Brain pericyte (primary cell): ENCODE measurements around the gene FRAS1.

Source experiments
- DNase-seq: peaks from one replicate; pipeline ENCODE4 v3.0.0-alpha.2; 2012; ENCODE audit warnings: low read depth, low spot score

Gene FRAS1

DNA sequence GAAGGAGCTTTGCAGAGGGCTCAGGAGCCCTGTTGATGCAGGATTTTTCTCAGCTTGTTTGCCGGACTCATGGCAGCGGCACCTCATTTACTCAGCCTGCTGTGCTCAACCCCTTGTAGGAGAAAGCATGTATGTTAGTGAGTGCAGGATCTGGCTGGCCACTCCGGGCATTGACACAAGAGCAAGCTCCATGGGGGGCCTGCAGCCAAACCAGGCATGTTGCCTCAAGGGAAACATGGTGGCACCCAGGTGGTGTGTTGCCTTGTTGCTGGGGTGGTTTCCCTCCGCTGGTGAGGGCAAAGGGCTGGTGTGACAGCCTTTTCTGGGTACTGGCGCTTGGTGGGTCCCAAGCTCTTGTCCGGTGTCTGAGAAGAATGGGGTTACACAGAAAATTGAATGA lies 305.2 kb downstream of the FRAS1 start:
- DNase-seq: no peak

DNA sequence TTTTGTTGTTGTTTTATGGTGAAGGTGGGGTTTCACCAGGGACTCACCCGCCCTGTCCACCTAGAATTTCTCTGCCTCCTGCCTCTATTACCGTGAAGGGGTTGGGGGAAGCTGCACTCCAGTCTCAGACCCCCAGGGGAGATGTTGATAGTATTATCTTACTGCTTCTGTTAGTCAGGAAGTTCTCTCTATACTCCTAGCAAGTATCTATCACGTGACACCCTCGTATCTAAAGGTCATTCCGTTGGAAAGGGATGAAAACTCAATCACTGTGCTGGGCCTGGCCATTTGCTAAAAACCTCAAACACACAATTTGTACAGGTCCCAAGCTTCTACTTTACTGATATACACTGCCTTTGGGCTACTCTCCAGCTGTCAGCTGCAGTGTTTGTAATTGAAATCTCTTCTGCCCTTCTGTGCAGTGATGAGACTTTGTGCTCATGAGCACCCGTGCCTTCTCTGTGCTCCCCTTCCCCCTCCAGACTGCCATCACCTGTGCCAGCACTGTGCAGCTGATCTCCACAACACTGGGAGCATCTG lies 306.0 kb downstream of the FRAS1 start:
- no peak for DNase-seq

DNA sequence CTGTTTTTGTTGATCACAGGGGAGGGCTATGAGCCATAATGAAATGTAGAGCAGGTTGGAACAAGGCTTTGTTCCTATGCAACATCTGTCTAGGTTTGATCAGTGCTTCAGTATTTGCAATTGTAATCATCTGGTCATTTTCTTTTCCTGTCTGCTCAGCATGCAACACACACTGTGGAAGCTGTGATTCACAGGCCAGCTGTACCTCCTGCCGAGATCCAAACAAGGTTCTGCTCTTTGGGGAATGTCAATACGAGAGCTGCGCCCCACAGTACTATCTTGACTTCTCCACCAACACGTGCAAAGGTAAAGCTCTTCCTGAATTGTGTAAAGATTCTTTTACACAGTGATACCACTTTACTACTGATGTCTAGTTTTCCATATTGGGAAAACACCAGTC lies 312.6 kb downstream of the FRAS1 start:
- DNase-seq: peak; percentile 51

DNA sequence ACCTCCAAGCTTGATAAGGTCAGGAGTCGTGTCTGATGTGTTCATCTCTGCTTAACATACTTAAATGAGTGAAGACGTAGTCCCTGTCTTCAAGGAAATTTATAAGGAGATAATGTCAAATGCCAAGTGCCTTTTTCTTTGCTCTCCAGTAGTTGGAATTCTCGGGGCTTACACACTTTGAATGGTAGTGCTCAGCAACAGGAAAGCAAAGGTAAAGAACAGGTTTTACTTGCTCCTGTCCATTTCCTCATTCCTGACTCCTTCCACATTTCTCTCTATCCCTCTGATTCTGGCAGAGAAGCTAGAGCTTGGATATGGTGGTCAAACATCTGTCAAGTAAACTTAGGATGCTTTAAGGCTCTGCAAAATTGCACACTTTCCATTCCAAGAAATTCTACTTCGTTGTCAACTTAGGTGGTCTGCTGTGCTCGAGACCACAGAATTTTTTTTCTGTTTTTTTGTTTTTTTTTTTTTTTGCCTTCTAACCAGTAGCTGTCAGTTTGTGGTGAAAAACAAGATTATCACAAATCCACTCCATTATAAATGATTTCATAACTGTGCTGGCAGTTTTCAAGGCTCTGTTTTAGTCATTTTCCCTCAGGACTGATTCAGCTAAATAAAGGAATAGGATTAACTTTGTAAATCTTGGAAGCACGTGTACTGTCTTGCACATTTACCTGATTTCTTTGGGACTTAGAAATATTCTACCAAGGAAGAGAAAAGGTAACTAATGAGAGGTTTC lies 313.7 kb downstream of the FRAS1 start:
- DNase-seq: no peak

DNA sequence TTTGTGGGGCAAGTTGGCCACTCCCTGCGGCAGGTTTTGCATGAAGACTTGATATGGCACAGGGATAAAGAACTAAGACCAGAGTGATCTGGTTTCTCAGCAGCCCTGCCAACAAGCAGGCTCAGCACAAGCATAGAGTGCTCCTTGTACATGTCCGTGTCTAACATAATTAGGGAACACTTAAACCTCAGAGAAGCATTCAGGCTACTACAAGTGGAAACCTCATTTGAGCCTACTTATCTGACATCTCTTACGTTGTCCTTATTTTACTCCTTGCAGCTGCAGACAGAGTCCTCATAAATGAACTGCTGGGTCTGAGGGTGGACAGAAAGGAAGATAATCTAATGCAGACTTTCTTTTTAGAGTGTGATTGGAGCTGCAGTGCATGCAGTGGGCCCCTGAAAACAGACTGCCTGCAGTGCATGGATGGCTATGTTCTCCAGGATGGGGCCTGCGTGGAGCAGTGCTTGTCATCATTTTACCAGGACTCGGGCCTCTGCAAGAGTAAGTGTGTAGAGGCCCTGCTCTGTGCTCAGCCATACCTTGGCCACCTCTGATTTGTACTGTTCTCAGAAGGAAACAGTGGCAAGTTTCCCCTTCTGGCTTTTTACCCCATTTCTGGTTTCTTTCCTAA lies 315.3 kb downstream of the FRAS1 start:
- DNase-seq: no peak

DNA sequence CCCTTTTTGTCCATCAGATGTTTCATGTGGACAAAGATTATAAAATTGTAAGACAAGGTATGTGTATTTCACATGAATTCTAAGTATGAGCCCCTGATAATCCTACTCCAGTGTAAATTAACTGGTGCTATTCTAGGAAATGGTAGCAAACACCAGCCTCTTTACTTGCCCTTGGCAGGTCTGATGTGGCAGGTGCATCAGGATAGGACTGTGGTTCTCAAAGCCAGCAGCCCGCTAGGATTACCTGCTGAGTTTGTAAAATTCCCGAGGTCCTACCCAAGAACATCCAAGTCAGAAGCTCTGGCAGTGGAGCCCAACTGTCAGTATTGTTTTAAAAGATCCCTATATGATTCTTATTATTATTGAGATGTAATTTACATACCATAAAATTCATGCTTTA lies 320.4 kb downstream of the FRAS1 start:
- DNase-seq: no peak

DNA sequence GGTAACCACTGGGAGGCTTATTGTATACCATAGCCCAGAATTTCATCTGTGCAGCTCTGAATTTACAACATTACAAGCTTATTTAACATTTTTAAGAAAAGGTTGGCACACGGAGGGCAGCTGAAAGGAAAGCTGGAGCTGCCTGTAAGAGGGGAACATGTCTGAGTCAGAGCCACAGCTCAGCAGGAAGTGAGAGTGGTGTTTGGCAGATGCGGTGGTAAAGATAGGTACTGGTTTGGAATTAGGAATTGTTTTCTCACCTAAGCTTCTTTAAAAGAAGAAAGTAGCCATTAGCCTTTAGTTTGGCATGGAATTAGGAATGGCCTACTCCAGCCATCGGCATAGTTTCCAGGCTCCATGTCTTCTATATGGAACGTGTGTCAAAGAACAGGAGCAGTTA lies 321.9 kb downstream of the FRAS1 start:
- no peak for DNase-seq

DNA sequence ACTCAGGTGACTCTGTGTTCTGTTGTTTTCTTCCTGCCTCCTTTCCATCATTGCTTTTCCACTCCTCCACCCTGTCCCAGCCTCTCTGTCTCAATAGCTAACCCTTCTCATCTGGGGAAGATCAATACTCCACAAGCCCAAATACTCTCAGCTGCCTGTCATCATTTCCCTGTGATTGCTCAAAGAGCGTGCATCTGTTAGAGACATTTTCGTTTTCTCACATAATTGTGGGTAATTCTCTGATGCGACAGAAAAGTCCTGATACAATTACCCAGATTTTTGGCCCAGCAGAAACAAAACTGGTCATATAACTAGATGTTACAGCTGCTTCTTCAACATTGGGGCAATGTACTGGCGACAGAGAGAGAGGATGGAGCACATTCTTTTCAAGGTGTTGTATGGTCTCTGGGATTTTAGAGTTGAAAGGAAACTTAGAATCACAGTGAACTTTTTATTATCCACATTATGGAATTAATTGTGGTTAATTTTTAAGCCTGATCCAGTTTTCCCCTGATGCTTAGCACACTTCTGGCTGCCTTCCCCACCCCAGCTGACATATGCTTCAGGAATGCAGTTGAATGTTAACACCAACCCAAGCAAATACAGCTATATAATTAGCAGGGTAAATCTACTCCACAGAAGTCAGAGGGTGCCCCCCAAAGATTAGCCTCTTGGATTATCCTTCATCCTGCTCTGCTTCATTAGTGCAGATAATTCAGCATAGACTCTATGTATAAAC lies 323.0 kb downstream of the FRAS1 start:
- no peak for DNase-seq

DNA sequence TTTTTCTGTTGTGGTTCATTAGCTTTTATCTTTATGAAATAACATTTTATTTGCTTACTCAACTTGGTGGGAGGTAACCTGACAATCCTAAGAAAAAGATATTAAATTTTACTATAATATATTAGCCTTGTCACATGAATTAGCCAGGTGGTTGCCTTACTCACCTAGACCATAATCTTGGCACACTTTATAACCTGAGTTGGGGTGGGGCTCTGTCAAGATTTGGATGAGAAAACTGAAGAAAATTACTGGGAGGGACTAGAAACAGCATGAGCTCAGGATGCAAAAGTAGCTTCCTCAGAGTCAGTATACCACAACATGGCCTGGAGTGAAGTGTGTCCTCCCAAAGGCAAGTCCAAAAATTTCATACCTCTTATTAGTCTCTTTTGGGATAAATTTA lies 329.6 kb downstream of the FRAS1 start:
- DNase-seq: no peak

DNA sequence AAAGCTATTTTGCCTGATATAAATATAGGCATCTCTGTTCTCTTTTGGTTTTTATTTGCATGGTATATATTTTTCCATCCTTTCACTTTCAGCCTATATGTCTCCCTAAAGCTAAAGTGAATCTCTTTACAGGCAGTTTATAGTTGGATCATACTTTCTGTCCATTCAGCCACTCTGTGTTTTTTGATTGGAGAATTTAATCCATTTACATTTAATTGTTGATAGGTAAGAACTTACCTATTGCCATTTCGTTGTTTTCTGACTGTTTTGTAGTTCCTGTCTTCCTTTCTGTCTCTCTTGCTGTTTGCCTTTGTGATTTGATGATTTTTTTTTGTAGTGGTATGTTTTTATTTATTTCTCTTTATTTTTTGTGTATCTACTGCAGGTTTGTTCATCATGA lies 338.5 kb downstream of the FRAS1 start:
- DNase-seq: no peak

DNA sequence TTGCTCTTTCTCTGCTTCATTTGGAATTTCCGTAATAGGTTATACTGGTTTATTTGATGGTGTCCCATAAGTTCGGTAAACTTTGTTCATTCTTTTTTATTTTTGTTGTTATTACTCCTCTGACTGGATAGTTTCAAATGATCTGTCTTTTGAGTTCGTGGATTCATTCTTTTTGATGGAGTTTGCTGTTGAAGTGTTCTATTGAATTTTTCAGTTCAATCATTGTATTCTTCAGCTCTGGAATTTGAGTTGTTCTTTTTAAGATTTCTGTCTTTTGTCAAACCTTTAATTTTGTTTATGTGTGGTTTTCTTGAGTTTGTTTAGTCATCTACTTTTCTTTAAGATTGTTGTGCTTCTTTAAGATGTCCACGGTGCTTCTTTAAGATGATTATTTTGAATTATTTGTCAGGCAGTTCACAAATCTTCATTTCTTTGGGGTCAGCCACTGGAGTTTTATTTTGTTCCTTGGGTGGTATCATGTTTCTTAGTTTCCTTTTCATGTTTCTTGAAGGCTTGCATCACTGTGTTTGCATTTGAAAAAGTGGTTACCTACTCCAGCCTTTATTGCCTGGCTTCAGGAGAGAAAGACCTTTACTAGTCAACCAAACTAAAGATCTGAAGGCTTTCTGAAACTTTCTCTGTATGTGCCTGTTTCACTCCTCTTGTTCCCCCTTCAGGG lies 339.6 kb downstream of the FRAS1 start:
- DNase-seq: no peak

DNA sequence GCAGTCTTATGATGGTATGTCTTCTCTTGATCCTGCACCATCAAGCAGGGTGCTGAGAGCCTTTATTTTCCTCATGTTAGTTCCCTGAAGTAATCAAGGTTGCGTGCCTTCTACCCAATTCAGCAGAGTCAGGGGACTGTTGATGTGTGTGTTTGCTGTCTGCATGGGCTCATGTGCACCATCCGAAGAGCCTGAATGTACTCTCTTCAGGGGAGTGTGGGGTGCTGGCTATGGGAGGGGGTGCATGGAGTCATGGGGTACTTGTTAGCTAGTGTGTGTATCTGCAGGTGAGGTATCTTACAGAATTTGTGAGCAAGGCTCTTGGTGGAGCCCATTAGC lies 340.1 kb downstream of the FRAS1 start:
- no peak for DNase-seq

DNA sequence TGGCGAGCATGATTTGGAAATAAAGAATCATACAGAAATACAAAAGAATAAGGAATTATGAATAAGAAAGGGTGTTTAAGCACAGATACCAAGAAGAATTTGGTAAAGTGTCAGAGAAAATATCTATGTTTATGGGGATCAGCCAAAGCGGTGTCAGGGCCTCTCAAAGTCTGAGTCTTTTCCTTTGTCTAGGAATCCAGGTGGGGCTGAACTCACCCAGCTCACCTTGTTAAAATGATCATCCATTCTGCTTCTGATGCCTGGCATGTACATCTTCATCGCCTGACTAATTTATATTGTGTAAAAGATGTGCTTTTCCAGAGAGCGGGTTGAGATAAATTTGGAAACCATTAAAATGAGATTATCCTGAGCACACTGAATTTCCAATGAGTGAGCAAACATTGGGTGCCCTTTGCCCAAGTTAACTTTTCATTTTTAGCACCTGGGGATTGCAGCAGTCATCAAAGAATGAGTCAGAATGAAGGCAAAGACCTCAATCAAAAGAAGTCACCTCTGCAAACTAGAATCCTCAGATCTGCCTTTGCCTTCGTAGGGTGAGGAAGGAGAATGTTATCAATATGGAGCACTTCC lies 352.6 kb downstream of the FRAS1 start:
- DNase-seq: no peak

DNA sequence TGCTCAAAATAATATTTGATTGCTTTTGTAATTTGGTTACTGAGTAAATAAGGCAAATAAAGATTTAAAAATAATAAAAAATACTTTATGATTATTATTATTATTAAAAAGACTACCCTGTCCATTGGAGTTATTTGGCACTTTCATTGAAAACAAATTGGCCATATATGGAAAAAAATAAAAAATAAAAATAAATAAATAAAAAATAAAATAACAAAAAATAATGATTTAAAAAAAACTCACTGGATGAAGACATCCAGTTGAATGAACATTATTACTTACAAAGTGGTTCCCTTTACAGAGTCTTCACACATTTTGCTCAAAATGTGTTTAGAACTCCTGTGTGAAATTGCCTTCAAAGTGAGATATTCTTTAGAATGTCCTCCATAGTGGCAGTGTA lies 353.1 kb downstream of the FRAS1 start:
- no peak for DNase-seq

DNA sequence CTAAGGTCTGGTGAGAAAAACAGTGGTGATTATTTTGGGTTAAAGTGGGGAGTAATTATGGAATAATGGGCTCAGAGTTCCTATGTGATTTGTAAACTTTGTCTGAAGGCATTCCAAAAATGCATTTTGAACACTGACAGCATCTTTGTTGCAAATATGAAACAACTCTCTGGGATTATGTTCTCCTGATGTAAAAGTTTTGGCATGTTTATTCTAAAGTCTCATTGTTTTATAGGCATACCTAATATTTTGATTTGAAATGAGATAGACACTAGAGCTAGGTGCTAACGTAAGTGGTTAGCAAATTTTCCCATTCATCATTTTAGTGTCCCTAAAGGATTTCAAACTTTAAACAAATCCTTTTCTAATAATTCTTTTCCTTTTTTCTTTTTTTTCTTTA lies 353.6 kb downstream of the FRAS1 start:
- no peak for DNase-seq

DNA sequence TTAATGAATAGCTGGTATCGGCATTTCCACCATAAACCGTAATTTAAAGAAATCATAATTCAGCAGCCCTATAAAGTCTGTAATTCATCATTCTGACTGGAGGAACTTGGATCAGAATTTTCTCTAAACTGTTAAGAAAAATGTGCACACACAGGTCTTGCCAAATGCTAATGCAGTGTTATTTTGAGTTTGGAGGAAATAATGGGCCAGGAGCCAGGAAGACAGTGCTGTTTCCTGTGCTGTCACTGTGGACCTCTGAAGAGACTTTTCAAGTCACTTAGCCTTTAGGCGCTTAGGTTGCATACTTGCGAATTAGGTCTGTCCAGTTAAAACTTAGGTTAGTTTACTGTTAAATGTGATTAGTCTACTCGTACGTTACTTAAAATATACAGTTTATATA lies 357.0 kb downstream of the FRAS1 start:
- no peak for DNase-seq

DNA sequence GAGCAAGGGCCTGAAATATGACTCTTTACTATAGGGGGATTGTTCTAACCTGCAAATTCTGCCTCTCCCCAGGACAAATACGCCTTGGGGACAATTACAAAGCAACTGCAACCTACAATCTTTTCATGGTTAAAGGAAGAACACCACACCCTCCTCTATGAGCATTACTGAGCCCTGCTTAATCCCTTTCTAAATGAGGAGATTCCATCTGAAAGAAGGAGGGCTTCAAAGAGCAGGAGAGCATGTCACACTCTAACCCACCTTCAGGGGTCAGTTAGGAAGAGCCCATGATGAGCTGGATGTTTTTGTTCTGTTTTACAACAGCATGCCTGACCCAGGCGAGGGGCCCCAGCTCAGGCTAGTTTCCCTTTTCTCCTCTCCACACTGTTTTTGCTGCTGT lies 360.5 kb downstream of the FRAS1 start:
- DNase-seq: no peak

DNA sequence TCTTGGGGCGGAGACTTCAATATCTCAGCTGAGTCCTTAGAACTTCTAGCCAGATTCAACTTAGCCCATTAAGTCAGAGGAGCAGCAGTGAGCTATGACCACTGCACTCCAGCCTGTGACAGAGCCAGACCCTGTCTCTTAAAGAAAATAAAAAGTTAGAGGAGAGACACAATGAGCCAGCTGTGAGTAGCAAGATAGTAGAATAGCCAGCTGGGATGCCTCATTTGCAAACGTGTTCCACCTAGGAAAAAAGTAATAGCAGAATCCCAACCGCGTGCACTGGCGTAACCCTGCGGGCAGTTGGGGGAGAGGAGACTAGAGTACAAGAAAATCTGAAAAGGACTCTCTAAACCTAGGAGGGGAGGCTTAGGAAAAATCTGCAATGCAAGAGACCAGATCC lies 361.3 kb downstream of the FRAS1 start:
- no peak for DNase-seq

DNA sequence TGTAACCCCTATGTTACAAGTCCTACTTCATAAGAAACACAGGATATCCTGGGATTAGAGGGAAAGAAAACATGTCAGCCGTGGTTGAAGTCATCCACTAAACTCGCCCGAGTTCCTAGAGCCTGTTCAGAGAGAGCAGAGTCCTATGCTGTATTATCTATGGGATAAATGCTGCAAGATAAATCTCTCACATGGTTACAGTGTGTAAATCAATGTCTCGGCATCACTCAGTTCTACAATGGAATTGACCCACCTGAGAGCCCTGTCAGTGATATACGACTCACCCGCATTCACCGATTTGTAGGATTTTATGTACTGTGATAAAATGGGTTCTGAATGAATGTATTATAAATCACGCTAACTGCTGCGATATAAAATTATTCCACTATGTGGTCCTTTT lies 366.7 kb downstream of the FRAS1 start:
- DNase-seq: no peak

DNA sequence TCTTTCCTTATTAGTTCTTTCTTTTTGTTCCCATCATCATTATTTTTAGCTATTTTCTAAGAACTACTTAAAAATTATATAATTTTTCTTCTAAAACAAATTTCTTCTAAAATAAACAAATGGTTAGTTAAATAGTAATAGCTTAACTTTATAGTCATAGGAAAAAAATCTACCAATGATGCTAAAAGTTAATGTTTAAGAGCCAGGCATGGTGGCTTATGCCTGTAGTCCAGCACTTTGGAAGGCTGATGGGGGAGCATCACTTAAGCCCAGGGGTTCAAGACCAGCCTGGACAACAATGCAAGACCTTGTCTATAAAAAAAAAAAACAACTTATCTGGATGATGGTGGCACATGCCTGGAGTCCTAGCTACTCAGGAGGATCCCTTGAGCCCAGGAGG lies 367.3 kb downstream of the FRAS1 start:
- DNase-seq: no peak

DNA sequence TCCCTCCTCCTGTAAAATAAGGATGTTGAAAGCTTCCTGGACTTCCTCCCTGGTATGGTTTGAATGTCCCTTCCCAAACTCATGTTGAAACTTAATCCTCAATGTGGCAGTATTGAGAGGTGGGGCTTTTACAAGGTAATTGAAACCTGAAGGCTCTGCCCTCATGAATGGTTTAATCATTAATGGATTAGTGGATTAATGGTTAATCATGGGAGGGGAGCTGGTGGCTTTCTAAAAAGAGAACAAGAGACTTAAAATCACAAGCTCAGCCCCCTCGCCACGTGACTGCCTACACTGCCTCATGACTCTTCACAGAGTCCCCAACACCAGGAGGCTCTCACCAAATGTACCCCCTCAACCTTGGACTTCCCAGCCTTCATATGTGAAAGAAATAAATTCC lies 369.8 kb downstream of the FRAS1 start:
- DNase-seq: no peak

DNA sequence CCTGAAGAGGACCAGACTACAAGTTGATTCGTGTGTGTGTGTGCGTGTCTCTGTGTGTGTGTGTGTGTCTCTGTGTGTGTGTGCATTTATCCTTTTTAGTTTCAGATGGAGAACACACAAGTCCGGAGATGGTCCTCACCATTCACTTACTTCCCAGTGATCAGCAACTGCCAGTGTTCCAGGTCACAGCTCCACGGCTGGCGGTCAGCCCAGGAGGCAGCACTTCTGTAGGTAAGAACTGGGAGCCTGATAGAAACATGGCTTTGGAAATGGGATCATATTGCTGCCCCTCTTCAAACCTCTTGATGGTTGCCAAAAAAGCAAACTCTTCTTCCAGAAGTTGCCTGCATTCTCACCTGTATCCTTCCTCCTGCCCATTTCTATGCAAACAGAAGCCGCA lies 371.9 kb downstream of the FRAS1 start:
- DNase-seq: no peak
